Hematopoietic multipotent progenitor cell (in vitro differentiated cells): ENCODE results near the gene TRAPPC11. TPM values are rescaled to one million over a fixed set of nuclear protein-coding genes. Genes with fewer than 3 reads are reported as not detected.
A peak's percentile ranks its signal among the peaks of the same experiment; 100 is the strongest.

Source experiments
- DNase-seq, 3 donors: peaks; one replicate each; pipeline ENCODE4 v3.0.0-alpha.2; 2011 to 2015; ENCODE audit warnings: low read depth in 2 of 3, low spot score in 2 of 3
- total RNA-seq: library from RNA; depleted of rRNA; stranded (reverse); fragments of >200 nt; gene quantifications from one replicate; pipeline ENCODE4 v1.2.3, GENCODE V29; 2012

The TRAPPC11 gene
- total RNA-seq, 1 donor, result 35.0 TPM

DNA sequence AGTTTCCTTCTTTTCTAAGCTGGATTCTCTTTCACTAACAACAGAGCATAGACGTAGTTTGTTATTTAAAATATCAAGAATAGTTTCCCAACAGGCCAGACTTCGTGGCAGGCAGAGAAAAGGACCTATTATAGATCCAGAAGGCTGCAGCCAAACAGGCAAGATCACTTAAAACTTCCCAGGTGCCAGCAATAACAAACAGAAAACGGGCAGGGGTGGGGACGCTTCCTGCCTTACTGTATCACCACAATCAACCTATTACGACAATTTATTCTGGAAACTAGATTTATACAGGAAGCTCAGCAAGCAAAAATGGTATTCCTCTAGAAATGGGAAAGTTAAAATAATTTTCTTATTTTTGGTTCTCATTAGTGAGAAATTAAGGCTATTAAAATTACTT is 22.2 kb upstream of the TRAPPC11 start:
- DNase-seq, result no peak

DNA sequence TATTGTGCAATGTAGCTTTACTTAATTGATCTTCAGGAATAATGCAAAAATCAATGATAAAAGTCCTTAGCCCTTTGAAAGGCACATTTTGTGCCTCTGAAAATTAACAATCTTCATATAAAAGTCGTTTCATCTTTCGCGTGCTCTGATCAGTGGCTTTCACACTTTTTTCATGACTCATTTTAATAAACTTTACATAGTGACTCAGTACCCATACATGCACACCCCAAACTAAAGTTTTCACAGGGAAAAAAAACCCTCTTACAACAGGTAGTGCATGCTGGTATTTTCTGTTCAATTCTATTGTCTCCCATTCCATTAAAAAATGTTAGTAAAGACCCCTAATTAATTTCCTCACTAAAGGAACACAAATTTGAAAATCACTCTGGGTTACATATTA is 21.6 kb upstream of the TRAPPC11 start:
- DNase-seq, result no peak

DNA sequence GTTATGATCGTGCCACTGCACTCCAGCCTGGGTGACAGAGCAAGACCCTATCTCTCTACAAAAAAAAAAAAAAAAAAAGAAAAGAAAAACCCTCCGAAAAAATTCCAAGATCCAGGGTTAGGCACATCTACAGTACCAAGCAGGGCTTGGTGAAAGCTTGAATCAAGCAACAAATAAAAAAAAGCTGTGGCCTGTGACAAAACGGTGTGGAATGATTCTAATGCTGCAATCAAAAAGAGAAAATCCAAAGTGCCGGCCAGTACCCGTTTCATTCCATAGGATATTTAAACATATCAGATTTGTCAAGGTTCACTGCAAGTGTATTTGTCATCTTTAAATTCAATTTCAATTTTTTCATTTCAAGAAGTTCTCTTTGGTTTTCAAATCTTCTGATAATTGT is 20.7 kb upstream of the TRAPPC11 start:
- DNase-seq, result no peak

DNA sequence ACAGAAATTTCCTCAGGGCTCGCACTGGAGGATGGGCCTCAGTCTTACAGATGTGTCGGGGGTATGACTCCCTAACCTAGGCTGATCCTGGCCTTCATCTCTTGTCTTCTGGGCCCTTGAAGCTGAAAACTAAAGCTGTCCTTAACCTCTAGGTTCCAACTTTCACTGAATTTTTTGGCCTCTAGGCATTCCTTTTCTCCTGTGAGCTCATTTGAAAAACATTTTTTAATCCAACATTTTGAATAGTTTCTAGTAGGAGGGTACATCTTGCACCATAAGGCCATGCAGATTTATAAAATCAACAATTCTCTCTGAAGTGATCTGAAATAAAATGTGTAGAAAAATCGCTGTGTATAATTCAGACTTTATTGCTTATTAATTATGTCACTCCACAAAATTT is 19.8 kb upstream of the TRAPPC11 start:
- DNase-seq, result no peak

DNA sequence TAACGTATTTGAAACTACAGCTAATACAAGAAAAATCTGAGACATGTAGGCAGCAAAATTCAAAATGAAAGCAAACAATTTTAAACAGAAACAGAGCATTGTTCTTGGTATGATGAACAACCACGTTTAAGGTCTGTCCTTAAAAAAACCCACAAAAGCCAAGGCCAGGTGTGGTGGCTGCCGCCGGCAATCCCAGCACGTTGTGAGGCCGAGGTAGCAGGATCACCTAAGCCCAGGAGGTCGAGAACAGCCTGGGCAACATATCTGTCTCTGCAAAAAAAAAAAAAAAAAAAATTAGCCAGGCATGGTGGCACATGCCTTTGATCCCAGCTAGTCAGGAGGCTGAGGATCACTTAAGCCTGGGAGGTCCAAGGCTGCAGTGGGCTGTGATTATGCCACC is 13.8 kb upstream of the TRAPPC11 start:
- DNase-seq, result no peak

DNA sequence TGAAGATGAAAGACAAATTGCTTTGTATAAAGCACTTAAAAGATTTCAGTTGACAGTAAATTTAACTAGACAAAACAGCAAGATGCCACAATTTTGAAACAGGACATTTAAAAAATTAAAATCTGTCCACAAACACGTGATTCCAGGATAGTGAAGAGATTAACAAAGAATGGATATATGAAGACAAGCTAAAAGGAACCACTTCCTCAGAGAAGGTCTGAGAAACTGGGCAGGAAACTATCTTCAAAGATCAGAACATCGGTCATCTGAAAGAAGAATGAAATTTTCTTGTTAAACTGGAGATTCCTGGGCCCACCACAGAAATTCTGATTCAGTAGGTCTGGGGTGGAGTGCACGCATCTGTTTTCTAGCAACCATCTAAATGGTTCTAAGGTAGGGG is 1.5 kb upstream of the TRAPPC11 start:
- no peak for DNase-seq

DNA sequence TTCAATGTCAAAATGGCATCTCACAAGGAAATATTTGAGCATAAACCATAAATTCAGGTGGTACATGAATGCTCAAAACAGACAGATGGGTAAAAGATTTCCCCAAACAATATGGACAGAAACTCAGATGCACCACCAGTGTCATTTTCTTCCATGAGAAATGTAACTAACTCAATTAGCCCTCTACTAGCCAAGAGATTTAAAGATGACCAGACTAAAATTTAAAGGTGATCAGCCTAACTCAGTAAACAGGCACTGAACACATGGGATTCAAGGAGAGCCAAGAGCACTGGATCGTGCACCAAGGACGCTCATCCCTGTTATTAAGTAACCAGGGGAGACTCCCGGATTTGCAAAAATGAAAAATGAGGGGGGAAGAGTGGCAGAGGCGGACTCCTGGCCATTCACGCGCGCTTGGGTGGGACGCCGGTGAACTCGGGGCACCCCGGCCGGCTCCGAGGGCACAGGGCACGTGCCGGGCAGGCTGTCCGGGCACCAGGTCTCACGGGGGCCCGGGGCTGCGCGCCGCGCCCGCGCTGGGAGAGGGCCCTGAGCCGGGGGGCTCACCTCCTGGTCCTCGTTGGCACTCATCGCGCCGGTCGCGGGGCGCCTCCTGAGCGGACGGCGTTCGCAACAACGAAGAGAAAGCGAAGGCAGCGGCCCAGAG is 598 bp upstream of the TRAPPC11 start:
- DNase-seq, result peak; percentile 4 to 26 (median 10)

DNA sequence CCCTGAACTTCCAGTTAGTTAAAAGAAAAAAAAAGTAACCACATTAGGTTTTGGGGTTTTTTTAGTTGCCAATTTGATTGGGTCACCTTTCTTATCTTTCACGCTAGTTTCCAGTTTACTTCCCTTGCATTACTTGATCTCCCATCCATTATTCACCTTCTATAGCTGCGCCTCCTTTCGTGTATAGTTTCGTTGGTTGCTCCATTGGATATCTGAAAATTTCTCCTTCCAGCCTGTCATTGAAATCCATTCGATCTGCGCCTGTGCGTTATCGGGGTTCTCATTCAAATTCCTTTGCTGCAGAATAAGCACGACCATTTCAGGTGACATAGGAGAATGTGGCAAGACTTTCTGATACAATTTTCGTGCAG is 764 bp downstream of the TRAPPC11 start:
- DNase-seq, result no peak

DNA sequence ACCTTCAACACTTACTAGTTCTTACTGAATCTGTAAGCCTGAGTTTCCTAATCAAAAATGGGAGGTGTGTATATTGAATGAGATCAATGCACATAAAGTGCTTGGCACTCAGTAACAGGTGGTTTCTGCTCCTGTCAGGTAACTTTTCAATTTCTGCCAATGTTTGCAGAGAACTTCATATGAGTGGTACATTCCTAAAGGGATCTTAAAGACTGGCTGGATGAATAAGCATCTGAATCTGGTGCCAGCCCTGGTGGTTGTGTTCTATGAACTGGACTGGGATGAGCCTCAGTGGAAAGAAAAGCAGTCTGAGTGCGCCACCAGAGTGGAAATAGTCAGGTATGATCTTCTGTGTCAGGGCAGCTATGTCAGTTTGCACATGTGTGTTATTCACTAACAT is 7.0 kb downstream of the TRAPPC11 start:
- no peak for DNase-seq

DNA sequence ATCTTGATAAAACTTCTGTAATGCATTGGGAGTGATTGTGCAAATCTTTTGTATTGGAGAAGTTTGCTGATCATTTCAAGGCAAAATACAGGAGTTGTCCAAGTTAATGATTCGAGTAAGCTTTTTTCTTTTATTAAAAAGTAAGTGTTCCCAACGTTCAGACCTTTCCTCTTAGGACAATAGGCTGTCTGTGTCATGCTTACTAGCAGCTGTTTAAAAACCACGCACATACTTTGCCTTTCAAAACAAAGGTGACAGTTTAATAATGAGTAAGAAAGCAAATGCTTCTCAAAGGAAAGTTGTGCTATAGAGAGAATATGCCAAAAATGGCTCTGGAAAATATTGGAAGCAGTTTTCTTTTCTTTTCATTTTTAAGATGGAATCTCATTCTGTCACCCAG is 11.2 kb downstream of the TRAPPC11 start:
- no peak for DNase-seq

DNA sequence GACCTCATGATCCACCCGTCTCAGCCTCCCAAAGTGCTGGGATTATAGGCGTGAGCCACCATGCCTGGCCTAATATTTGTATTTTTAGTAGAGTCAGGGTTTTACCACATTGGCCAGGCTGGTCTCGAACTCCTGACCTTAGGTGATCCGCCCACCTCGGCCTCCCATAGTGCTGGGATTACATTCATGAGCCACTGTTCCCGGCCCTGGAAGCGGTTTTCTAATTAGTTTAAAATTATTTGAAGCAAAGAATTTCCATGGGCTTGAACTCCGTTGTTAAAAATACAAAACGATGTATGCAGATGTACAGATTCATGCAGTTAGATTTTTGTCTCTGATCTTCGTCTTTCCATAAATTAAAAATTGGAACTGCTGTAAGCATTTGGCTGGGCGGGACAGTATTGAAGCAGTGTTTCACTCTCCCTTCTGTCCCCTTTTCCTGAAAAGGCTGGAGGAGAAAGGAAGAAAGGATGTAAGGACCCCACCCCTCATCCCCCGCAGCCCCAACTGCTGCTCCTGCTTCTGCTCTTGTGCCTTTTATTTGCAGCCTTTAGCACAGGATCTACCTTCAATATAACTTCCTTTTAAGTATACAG is 12.0 kb downstream of the TRAPPC11 start:
- no peak for DNase-seq

DNA sequence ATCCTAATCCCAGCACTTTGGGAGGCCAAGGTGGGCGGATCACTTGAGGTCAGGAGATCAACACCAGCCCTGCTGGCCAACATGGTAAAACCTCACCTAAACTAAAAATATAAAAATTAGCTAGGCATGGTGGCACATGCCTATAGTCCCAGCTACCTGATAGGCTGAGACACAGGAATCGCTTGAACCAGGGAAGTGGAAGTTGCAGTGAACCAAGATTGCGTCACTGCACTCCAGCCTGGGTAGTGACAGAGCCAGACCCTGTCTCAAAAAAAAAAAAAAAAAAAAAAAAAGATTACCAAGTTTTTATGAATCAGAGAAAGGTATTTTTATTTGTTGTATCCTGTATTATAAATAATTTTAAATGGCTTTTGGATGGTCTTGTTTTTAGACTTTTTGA is 15.1 kb downstream of the TRAPPC11 start:
- DNase-seq, result peak in 1 of 3 donors; percentile 5

DNA sequence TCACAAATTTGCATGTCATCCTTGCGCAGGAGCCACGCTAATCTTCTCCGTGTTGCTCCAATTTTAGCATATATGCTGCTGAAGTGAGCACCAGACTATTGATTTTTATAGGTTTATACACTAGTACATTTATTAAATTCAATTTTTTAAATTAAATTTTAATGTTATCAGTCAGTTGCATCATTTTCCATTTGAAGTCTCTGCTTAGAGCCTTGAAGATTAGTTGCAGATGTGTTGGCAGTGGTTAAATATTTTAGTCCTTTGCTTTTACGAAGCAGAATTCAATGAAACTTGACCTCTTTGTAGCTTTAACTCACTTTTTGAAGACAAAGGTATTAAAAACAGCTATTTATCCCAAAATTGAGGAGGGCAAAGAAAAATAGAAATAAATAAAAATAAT is 16.5 kb downstream of the TRAPPC11 start:
- DNase-seq, result no peak

DNA sequence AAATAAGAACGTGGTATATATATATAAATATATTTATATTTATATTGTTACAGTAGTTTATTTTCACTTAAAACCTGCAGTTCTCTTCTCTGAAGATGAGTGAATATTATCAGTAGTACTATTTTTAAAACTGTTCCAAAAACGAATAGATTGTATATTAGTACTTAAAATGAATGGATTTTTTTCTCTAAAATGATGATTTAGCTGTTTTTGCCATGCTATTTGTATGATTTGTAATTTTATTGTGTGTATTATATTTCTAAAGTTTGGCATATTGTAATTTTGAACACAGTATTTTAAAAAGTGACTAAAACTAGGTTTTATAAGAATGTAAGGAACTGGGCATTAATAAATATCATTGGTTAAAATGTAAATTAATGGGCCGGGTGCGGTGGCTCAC is 22.0 kb downstream of the TRAPPC11 start:
- DNase-seq, result no peak

DNA sequence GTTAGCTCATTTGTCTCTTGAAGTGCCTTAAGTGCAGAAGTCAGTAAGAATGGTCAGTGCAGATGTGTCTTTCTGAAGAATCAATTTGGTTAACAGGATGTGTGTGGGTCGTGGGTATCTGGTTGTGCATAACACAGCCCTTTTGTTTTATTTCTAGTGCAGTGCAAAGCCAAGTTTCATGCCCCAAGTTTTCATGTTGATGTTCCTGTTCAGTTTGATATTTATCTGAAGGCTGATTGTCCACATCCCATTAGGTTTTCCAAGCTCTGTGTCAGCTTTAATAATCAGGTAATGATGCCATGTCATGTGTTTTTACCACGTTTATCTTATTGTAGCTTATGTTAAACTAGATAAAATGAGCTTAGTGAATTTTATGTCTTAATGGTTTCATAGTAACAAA is 27.4 kb downstream of the TRAPPC11 start:
- DNase-seq, result no peak

DNA sequence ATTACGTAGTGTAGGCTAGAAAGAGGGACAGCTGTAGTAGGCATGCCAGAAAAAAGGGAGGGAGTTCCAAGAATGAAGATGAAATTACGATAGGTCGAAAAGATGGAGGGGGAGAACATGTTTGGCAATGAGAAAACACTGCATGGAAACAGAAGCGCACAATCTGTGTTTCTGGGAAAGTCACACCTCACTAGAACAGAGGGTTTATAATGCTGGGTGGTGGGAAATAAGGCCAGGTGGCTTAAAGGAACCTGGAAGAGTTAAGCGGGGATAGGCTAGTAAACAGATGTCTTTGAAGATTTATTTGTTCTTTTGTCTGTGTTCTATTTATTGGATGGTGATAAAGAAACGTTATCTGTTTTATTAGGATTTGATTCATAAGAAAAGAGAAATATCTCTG is 29.1 kb downstream of the TRAPPC11 start:
- no peak for DNase-seq

DNA sequence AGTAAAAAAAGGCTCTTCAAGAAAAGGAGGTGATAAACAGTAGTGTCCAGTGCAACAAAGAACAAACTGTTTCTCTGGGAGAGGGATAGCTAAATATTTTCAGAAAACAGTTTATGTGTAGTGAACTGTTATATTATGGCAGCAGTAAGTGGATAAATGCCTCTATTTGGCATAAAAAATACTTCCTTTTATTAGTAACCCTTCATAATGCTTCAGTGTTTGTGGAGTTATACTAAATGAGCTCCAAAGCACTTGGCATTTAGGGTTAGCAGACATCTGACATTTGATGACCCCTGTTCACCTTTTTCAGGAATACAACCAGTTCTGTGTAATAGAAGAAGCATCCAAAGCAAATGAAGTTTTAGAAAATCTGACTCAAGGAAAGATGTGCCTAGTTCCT is 31.9 kb downstream of the TRAPPC11 start:
- DNase-seq, result no peak

DNA sequence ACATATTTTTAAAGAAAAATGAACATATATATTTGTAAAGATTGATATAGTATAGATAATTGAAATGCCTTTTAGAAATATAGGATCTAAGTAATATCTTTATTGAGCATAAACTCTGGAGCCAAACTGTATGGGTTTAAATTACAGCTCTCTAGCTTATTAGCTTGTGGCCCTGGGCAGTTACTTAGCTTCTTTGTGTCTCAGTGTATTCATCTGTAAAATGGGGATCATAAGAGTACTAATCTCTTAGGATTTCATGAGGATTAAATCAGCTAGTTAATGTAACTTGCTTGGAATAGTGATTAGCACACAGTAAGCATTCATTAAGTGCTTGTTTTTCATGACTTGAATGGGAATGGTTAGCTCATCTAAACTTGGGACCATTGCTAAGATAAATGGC is 32.8 kb downstream of the TRAPPC11 start:
- DNase-seq, result no peak

DNA sequence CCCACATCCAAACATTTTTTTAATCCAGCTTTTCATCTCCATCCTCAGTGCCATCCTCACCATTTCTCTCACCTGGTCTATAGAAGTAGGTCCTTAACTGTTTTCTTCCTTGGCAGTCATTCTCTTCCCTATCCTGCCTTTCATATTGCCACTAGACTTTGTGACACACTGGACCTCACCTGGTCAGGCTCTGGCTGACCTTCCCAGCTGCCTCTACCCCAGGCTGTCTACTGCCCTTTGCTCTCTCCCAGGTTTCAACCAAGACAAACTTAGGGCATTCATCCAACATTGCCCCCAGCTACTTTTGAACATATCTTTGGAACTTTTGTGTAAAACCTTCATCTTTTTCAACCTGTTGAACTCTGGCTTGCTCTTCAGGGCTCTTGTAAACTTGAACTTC is 39.8 kb downstream of the TRAPPC11 start:
- DNase-seq, result no peak

DNA sequence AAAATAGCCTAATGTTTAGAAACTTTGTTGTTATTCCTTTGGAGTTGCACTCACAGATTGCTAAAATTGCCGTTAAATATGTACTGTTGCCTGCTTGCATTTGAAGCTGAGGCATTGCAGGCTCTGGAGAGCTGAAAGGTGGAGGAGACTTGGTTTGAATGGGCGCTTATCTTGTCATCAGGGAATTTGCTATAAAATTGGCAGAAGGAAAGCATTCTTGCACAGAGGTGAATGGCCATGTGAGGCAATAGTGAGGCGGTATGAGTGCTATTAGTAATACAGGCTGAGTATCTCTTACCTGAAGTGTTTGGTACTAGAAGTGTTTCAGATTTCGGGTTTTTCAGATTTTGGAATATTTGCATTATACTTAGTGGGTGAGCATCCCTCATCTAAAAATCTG is 41.3 kb downstream of the TRAPPC11 start:
- no peak for DNase-seq

DNA sequence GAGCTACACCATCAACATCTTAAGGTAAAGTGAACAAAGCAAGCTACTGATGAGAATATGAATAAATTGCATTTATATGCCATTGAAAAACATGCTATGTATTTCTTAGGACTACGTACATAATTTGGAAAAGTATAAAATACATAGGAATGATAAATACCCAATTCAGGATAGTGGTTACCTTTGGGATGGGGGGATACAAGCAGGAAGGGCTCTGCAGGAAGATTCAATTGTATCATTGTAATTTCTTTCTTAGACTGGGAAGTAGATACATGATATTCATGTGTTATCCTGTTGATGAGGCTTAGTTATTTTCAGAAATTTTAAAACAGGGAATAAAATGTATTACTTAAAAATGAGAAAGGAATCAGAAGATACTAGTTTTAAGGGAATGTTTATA is 43.4 kb downstream of the TRAPPC11 start:
- no peak for DNase-seq

DNA sequence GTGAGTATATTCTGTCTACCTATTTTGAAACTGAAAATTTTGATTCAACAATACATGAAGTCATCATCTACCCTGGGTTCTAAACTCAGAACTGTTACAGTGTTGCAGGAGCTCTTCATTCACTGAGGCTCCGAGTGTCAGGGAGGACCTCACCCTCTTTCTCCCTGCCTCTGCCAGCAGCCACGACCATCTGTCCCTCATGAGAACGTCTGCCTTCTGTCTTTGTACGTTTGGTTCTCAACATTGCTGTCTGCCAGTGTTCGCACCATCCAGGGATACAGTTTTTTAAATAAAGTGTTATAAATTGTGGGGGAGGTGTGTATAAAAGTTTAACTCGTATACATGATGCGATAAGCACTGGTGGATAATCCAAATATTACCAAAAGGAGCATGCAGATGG is 55.5 kb downstream of the TRAPPC11 start:
- DNase-seq, result no peak

DNA sequence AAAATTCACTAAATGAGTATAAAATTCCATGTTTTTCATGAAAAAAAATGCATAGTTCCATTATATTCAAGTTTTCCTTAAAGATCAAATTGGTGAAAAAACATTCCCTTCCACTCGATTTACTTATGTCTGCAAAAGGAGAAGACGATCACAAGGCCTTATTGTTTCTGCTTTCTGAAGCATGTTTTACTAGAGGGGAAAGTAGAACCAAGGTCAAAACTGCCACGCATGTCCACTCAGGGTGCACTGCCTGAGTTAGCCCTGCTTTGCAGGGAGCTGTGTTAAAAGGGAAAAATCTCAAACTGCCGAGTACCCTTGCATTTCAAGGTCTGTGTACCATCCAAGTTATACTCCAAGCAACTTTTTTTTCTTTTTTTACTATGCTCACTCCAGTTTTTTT is 57.2 kb downstream of the TRAPPC11 start:
- DNase-seq, result no peak
